ENCODE measurements around the gene TINCR.
"Not testable (repeated sequence)": the region's sequence is repeated elsewhere in the genome, so short reads cannot be mapped to it uniquely, and the experiment has no call there.

Gene TINCR

GRCh38 chr19:5567360-5567969, at the start of gene TINCR:
Gene TINCR (minus strand): TSS chr19:5567953.
- in situ Hi-C loops (cut with MboI; ENCODE audit: low sequenced_read_pairs, unreplicated experiment): no loop called here
- DNase-seq (ENCODE audit: low spot score): no peak
- no peak for TF ChIP-seq CTCF (IDR thresholded peaks at IDR 0.05; ENCODE audit: borderline replicate concordance, control extremely low read depth, extremely low read depth, insufficient read depth, missing control alignments)

- TF ChIP-seq CTCF (IDR thresholded peaks at IDR 0.05; ENCODE audit: borderline replicate concordance, control extremely low read depth, extremely low read depth, insufficient read depth, missing control alignments): no peak
- in situ Hi-C loops (cut with MboI; ENCODE audit: low sequenced_read_pairs, unreplicated experiment): no loop called here
- DNase-seq (ENCODE audit: low spot score): no peak
Measured at GRCh38 chr19:5617080-5617479, 49.3 kb upstream of the TINCR start.

- in situ Hi-C loops (cut with MboI; ENCODE audit: low sequenced_read_pairs, unreplicated experiment): no loop called here
- no peak for DNase-seq (ENCODE audit: low spot score)
- no peak for TF ChIP-seq CTCF (IDR thresholded peaks at IDR 0.05; ENCODE audit: borderline replicate concordance, control extremely low read depth, extremely low read depth, insufficient read depth, missing control alignments)
Measured at GRCh38 chr19:5615756-5616327, 48.1 kb upstream of the TINCR start.

GRCh38 chr19:5612891-5613865, 45.4 kb upstream of the TINCR start:
- TF ChIP-seq CTCF (IDR thresholded peaks at IDR 0.05; ENCODE audit: borderline replicate concordance, control extremely low read depth, extremely low read depth, insufficient read depth, missing control alignments): no peak
- in situ Hi-C loops (cut with MboI; ENCODE audit: low sequenced_read_pairs, unreplicated experiment): no loop called here
- no peak for DNase-seq (ENCODE audit: low spot score)

- in situ Hi-C loops (cut with MboI; ENCODE audit: low sequenced_read_pairs, unreplicated experiment): no loop called here
- no peak for DNase-seq (ENCODE audit: low spot score)
- TF ChIP-seq CTCF (IDR thresholded peaks at IDR 0.05; ENCODE audit: borderline replicate concordance, control extremely low read depth, extremely low read depth, insufficient read depth, missing control alignments): no peak
Measured at GRCh38 chr19:5609881-5610448, 42.2 kb upstream of the TINCR start.

GRCh38 chr19:5608766-5609165, 41.0 kb upstream of the TINCR start:
- in situ Hi-C loops (cut with MboI; ENCODE audit: low sequenced_read_pairs, unreplicated experiment); DNase-seq (ENCODE audit: low spot score): not testable (repeated sequence)
